NCI-H82 treated with DMSO at 0.1 percent for 48 hours (cell line): ENCODE data around the gene TFPI.

Experiments used
- DNase-seq: peaks from one replicate; lab custom pipeline; 2025; ENCODE audit not compliant: unreplicated experiment; lab: John Stamatoyannopoulos, UW

TFPI gene

GRCh38 chr2:187506416-187506815 is 47.8 kb downstream of the TFPI start:
- no peak for DNase-seq

- DNase-seq: no peak
Measured at GRCh38 chr2:187505065-187505672, 49.1 kb downstream of the TFPI start.

DNA sequence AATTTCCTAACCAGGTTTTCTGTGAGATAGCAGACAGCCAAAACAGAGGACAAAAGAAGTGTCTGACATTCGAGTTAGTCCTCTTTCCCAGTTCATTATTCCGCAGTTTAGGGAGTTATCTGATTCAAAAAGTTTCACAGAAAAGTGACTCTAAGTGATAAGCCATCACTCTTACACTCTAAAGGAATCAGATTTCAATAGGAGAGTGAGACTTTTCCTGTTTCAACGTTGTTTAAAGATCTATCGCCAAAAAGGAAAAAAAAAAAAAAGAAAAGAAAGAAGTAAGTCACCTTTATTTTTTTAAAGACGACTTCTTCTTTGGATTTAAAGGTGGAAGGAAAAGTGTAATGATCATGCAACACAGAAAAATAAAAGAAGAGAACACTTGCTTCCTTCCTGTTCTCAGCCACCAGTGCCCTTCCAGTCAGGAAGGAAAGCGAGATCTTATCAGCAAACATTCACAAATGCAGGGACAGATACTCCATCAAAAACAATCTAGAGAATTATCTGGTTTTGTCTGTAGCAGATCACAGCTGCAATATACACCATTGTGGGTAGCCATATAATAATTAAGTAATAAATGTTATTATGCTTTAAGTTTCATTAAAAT is 49.8 kb downstream of the TFPI start:
- DNase-seq: no peak

DNA sequence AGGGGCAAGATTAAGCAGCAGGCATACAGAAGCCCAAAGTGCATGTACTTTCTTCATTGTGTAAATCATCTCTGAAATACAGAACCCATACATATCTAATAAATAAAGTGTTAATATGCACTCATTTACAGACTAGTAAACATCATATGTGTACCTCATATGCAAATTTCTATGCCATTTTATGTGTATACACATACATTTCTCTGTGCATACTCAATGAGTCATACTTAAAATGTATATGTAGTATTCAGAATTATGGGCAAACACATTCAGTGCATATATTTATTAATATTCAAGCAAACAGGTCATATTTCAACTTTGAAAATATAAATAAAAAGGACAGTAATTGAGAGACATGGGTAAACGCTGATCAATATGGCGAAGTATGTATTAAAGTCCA is 50.5 kb downstream of the TFPI start:
- DNase-seq: no peak

DNA sequence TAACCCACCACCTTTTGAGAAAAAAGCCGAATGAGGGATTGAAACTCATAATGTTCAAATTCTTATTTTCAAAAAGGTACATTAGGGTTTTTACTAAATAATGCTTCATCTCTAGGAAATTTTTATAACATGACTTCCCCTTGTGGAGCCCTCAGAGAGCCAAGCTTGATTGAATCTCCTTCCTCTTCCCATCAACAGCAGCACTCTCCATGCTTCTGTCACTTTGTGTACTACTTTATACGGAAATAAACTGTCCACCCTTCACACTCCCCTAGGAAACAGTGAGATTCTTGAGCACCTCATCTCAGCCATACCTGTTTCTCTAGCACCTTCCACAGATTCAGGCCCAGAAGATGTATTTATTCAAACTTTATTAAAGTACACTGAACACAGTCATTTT is 51.8 kb downstream of the TFPI start:
- no peak for DNase-seq

GRCh38 chr2:187500585-187501359 is 53.5 kb downstream of the TFPI start:
- no peak for DNase-seq

GRCh38 chr2:187499941-187500532 is 54.2 kb downstream of the TFPI start:
- DNase-seq: peak; percentile 24

DNA sequence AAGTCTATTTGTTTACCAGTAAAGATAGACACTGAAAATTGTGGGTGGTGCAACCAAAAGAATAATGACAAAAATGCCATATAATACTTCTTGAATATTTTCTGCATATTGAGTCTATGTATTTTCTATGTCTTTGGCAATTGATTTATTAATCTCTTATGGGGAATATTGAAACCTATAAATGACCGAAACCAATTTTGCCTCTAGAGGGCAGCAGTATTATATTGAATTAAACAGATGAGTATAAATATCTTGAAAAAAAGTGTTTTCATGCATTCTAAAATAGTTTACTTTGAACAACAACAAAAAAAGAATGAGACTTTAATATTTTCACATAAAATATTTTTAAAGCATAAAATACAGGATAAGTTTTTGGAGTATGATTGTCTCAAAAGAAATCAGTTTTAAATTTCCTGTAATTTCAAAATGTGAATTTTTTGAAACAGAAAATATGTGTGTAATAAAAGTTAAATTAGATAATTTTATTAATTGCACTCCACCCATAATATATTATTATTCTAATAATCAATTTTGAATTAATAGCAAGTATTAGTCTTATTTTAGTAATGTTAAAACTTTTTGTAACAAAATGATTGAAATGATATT is 56.3 kb downstream of the TFPI start:
- peak; percentile 2 for DNase-seq

- no peak for DNase-seq
Measured at GRCh38 chr2:187497140-187497539, 57.1 kb downstream of the TFPI start.

DNA sequence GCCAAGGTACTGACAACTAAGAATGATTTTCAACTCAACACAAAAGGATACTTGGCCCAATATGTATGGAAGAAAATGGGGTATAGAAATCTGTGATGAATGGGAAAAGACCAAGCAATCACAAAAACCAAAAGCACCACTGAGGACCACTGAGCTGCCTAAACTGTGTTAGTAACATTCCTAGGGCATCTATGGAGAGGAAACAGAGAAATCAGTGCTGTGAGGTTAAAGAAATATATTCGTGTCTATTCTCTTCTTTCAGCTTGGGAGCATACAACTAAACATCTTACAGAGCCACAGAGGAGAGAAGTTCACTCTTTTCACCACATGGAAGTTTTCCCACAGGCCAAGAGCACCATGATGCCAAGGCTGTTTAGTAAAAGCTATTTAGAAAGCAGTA is 58.9 kb downstream of the TFPI start:
- no peak for DNase-seq

DNA sequence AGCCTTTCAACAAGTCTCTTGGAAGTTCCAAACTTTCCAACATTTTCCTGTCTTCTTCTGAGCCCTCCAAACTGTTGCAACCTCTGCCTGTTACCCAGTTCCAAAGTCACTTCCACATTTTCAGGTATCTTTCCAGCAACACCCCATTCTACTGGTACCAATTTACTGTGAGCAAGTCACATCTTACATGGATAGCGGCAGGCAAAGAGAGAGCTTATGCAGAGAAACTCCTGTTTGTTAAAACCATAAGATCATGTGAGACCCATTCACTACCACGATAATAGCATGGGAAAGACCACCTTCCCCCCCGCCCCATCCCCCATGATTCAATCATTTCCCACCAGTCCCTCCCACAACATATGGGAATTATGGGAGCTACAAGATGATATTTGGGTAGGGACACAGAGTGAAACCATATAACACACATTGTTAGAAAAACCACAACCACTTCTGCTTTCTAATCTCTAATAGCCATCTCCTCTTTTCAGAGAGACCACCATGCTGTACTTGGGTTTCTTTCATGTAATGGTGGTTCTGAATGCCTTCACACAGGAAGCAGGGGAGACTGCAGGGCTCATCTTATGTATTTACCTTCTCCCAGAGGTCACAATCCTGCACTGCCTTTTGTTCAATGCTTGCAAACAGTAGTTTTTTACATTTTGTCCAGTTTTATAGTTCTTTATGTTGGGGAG is 60.2 kb downstream of the TFPI start:
- DNase-seq: no peak

DNA sequence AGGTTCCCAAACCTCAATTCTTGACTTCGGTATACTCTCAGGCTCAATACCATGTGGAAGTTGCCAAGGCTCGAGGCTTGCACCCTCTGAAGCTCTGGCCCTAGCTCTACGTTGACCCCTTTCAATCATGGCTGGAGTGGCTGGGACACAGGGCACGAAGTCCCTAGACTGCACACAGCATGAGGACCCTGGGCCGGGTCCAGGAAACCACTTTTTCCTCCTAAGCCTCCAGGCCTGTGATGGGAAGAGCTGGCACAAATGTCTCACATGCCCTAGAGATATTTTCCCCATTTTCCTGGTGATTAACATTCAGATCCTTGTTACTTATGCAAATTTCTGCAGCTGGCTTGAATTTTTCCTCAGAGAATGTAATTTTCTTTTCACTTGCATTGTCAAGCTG is 61.1 kb downstream of the TFPI start:
- DNase-seq: no peak

DNA sequence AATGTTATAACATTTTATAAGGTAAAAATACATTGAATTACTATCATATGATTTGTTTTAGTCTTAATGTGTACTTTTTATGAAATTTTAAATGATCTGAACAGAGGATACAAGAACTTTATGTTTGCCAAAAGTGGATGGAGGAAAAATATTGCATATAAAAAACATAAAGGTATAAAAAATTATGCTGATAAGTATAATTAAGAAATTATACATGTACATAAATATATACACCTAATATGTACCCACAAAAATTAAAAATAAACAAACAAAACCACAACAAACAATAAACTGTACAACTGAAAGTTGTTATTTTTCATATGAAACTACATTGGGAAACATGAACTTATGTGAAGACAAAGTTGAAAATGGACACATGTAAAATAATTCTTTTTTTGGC is 68.0 kb downstream of the TFPI start:
- DNase-seq: no peak

GRCh38 chr2:187485523-187485922 is 68.7 kb downstream of the TFPI start:
- DNase-seq: no peak

- no peak for DNase-seq
Measured at GRCh38 chr2:187483537-187483936, 70.7 kb downstream of the TFPI start.

DNA sequence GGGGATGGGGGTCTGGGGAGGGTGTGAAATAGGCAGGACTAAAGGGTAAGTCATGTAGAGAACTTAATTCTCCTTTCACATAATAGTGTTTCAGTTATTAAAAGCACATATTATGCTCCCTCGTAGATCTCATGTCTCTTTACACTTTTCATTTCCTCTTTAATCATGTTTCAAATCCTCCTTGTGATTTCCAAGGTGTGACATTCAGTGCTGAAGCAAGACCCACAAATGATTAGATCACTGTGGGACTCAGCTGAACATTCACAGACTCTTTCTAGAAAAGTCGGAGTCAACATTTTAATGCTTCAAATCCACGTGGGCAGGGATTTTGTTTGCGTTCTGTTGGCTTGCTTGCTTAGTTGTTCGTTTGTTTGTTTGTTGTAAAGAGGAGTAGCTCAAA is 71.4 kb downstream of the TFPI start:
- no peak for DNase-seq

DNA sequence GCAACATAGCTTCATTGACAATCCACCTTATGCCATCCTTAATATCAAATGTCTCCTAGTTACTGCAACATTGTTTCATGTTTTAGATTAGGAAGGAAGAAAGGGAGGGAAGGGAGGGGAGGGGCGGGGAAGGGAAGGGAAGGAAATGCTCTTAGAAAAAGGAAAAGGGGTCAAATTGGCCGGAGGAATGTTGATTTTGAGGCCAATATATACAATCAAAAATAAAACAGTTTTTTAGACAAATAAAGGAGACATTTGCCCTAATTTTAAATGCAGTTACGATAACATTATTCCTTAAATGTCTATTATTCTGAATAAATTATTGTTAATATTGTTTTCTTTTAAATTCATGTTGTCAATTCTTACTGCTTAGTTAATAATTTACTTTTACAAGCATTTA is 72.7 kb downstream of the TFPI start:
- no peak for DNase-seq

DNA sequence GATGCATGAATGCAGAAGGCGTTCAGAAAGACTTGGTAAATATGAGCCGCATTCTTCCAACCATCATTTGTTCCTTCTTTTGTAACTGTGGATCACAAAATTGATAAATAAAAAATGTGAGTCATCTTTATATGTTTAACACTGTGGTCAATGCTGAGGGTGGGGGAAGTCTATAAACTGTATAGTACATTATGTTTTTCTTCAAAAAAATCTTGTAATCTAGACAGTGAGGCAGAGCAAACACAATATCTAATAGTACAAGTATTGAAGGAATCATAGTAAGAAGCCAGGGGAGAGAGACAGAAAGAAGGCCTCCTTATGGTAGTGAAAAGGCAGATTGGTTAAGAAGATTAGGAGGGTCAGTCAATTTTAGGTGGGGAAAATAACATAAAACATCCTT is 75.5 kb downstream of the TFPI start:
- no peak for DNase-seq

DNA sequence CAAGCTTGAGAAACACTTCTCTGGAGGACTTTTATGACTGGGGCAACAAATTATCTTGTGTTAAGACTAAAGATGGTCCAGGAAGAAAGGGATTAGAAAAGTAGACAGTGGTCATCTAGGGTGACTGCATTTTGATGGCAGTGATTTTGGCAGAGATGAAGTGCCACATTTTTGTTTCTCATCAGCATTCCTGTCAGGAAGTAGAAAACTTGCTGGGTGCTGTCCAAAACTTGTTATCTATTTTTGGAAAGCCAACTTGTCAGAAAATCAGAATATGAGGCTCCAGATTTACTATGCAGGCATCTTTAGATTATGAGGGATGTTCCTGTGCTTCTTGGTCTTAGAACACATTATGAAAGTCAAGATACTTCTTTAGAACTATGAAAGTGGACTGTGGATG is 77.2 kb downstream of the TFPI start:
- DNase-seq: no peak

DNA sequence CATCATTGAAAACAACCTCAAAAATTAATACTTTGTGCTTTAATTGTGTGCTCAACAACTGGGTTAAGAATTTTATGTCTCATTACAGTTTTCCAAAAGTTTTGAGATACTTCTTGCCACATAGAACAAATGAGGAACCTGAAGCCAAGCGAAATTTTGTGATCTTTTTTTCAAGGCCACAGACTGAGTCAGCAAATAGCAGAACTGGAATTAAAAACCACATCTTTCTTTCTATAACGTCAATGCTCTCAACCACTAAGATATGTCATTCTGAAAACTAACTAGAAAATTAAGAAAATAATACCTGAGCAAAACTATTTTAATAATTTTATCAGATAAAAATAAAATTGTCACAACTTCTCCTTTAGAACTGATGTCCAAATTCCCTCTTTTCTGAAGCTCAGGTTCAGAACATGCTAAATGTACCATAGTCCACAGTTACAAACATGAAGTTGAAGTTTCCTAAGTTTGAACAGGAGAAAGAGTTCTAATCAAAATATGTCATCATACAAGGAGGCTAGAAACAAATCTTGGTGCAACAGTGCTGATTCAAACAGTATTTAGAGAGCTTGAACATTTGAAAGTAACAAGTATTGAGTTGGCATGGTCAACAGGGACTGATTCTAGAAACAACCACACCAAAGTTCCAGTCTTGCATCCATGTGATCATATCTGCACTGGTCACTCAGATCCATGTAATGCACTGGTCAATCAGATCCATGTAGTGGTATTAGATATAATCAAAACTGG is 78.6 kb downstream of the TFPI start:
- no peak for DNase-seq
